CD4-positive, alpha-beta T cell (primary cell): Measurements from ENCODE around the gene SLC35F1. TPM values are rescaled to one million over a fixed set of nuclear protein-coding genes. Genes with fewer than 3 reads are reported as not detected.
"Not testable (repeated sequence)": the region's sequence is repeated elsewhere in the genome, so short reads cannot be mapped to it uniquely, and the experiment has no call there.

Experiments
- ATAC-seq: fragments of 200-7000 bp; cut with Tn5 transposase; one replicate; pipeline ENCODE4 v1.10.0; 2022; ENCODE audit warnings: mild to moderate bottlenecking; ENCODE audit not compliant: poor library complexity
- CTCF ChIA-PET: fragments of 350-600 bp; sonication (Branson Sonifier 250); formaldehyde crosslinking; loops from one replicate; lab custom pipeline; 2021; ENCODE audit warnings: antibody characterized with exemption, inconsistent platforms; lab: Charles Lee
- POLR2A ChIA-PET: fragments of 350-600 bp; sonication (Branson Sonifier 250); formaldehyde crosslinking; loops from one replicate; lab custom pipeline; 2021; ENCODE audit warnings: antibody characterized with exemption, inconsistent platforms; lab: Charles Lee
- DNase-seq, 14 experiments: peaks; one replicate each; pipeline ENCODE4 v3.0.0-alpha.2; 2013 to 2020; ENCODE audit warnings: mixed read lengths in 2 of 14
- H3K27ac ChIP-seq, 2 donors: one replicate each; pipeline versions ENCODE4 v1.5.1 to v1.7.0; 2013; ENCODE audit warnings: low read length in 2 of 2, low read depth in 1 of 2, mild to moderate bottlenecking in 1 of 2
- H3K27me3 ChIP-seq, 2 experiments: 1 replicate in 1 of 2; 2 replicates in 1 of 2; pipeline versions ENCODE4 v1.6.1 to v1.7.0; 2013; ENCODE audit warnings: low read length in 2 of 2, control low read depth in 1 of 2, mild to moderate bottlenecking in 1 of 2, moderate library complexity in 1 of 2; ENCODE audit not compliant: insufficient read depth in 2 of 2, control insufficient read depth in 1 of 2
- H3K36me3 ChIP-seq: one replicate; pipeline ENCODE4 v1.6.1; 2013; ENCODE audit warnings: low read length, control low read depth; ENCODE audit not compliant: insufficient read depth
- H3K4me1 ChIP-seq: one replicate; pipeline ENCODE4 v1.6.1; 2013; ENCODE audit warnings: low read length, control low read depth; ENCODE audit not compliant: insufficient read depth
- H3K4me3 ChIP-seq: one replicate; pipeline ENCODE4 v1.5.1; 2013; ENCODE audit warnings: mild to moderate bottlenecking, low read length, moderate library complexity
- H3K9me3 ChIP-seq, 2 experiments: 1 replicate in 1 of 2; 2 replicates in 1 of 2; pipeline versions ENCODE4 v1.6.1 to v1.7.0; 2013; ENCODE audit warnings: low read length in 2 of 2, mild to moderate bottlenecking in 2 of 2, control low read depth in 1 of 2, moderate library complexity in 1 of 2; ENCODE audit not compliant: control insufficient read depth in 1 of 2, insufficient read depth in 1 of 2
- H3K27ac Mint-ChIP-seq: one replicate; pipeline ENCODE4 v1.8.0; 2020; ENCODE audit warnings: mixed read lengths
- H3K27me3 Mint-ChIP-seq: one replicate; pipeline ENCODE4 v1.8.0; 2021; ENCODE audit warnings: mixed read lengths
- H3K36me3 Mint-ChIP-seq: one replicate; pipeline ENCODE4 v1.8.0; 2021; ENCODE audit warnings: low read depth, mixed read lengths
- H3K4me1 Mint-ChIP-seq: one replicate; pipeline ENCODE4 v1.8.0; 2021; ENCODE audit warnings: low read depth, mixed read lengths
- H3K4me3 Mint-ChIP-seq: one replicate; pipeline ENCODE4 v1.8.0; 2020; ENCODE audit warnings: mild to moderate bottlenecking, mixed read lengths
- H3K9me3 Mint-ChIP-seq: one replicate; pipeline ENCODE4 v1.8.0; 2020; ENCODE audit warnings: mixed read lengths
- intact Hi-C, 2 experiments: fragments of 100-400 bp; cut with DNase I in 1 of 2; cut with micrococcal nuclease in 1 of 2; formaldehyde crosslinking; loops; one replicate each; pipeline versions ENCODE4 v1.15.1 to v1.9.0; 2023 to 2025; cut with DNase I, micrococcal nuclease
- polyA plus RNA-seq, 2 donors: library from polyadenylated mRNA; unstranded; fragments of 120-200 nt; gene quantifications; one replicate each; pipeline ENCODE4 v1.2.1, GENCODE V29; 2013
- total RNA-seq, 174 experiments: library from RNA in 2 of 174; stranded (reverse) in 2 of 174; gene quantifications; one replicate each; pipeline ENCODE4 v1.2.3 and lab custom pipeline; 2021 to 2026
- TF ChIP-seq, protein P1 (sequence below): fragments of 200-600 bp; IDR thresholded peaks from one replicate; pipeline ENCODE4 v1.8.0; 2022; ENCODE audit warnings: antibody characterized with exemption, mild to moderate bottlenecking

SLC35F1 gene
- not detected for total RNA-seq
- 0.03 TPM for polyA plus RNA-seq (2013, experiment 1 of 2)
- 0.08 TPM for polyA plus RNA-seq (2013, experiment 2 of 2)
- total RNA-seq (lab: John Stamatoyannopoulos, UW): 0 to 2.1 (median 0) reads per million in 172 experiments

DNA sequence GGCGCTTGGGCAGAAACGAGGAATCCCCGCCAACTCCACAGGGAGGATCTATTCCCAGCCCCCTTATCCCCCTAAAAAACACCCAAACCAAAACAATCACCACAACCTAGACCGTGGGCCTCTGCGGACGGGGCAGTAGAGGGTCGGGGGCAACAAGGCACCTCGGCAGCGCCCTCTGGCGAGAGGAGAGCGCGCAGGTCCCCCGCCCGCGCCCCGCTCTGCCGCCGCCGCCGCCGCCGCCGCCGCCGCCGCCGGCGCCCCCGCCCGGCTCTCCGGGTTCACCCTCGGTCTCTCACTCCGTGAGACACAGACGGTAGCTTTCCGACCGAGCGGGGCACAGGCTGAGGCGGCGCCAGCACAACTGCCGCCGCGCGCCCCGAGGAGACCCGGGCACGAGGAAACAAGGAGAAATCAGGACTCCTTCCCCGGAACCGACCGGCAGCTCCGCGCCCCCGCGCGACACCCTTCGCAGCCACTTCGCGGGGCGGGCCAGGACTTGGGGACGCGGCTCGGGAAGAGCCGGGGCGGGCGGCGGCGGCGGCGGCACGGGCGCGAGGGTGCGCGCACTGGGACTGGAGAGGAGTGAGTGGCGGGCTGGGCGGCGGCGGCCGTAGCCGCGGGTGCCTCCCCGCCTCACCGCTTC, at the start of gene SLC35F1:
Gene SLC35F1, plus strand, starts transcription at position 307 of the 643 bp plus-strand sequence.
- DNase-seq: peak in 3 of 14 experiments; percentile 5 to 23 (median 16)
- H3K4me3 ChIP-seq: peak within 1 kb of the TSS; percentile 14

DNA sequence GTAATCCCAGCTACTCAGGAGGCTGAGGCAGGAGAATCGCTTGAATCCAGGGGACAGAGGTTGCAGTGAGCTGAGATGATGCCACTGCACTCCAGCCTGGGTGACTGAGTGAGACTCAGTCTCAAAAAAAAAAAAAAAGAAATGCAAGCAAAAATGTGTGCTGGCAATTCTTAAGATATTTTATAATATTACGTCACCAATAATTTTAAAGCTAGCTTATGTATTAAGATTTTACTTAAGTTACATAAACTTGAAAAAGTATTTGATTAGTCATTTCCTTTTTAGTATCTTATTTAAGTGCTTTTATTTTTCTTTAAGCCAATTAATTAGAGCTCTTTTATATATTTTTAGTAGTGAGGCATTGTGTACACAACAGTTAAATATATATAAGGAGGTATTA, 48.5 kb upstream of the SLC35F1 start:
- H3K4me3 ChIP-seq, H3K36me3 Mint-ChIP-seq, intact Hi-C loops, CTCF ChIA-PET, ATAC-seq, H3K27ac Mint-ChIP-seq, H3K9me3 ChIP-seq, H3K27ac ChIP-seq, H3K4me1 ChIP-seq, H3K36me3 ChIP-seq, H3K9me3 Mint-ChIP-seq, H3K27me3 ChIP-seq, DNase-seq, H3K27me3 Mint-ChIP-seq, H3K4me3 Mint-ChIP-seq, POLR2A ChIA-PET, H3K4me1 Mint-ChIP-seq: not testable (repeated sequence)

More for the DNA sequence above, at the start of gene SLC35F1:
- Histone ChIP-seq H3K4me1 (peaks cover 12% of the 10 kb centered on the region), H3K27me3 (peaks cover 36 to 68% of the 10 kb centered on the region in 2 experiments), H3K9me3 (peaks cover 0 to 8% of the 10 kb centered on the region in 2 experiments), H3K27ac (no peak within 1 kb of the TSS), H3K36me3 (no peaks in the 10 kb centered on the region)
- Mint-ChIP-seq H3K27me3 (peaks cover 72% of the 10 kb centered on the region), H3K36me3 (no peaks in the 10 kb centered on the region), H3K27ac (no peak within 1 kb of the TSS), H3K9me3 (no peaks in the 10 kb centered on the region), H3K4me3 (peak within 1 kb of the TSS; percentile 71), H3K4me1 (peaks cover 4% of the 10 kb centered on the region)
- TF ChIP-seq, protein P1, sequence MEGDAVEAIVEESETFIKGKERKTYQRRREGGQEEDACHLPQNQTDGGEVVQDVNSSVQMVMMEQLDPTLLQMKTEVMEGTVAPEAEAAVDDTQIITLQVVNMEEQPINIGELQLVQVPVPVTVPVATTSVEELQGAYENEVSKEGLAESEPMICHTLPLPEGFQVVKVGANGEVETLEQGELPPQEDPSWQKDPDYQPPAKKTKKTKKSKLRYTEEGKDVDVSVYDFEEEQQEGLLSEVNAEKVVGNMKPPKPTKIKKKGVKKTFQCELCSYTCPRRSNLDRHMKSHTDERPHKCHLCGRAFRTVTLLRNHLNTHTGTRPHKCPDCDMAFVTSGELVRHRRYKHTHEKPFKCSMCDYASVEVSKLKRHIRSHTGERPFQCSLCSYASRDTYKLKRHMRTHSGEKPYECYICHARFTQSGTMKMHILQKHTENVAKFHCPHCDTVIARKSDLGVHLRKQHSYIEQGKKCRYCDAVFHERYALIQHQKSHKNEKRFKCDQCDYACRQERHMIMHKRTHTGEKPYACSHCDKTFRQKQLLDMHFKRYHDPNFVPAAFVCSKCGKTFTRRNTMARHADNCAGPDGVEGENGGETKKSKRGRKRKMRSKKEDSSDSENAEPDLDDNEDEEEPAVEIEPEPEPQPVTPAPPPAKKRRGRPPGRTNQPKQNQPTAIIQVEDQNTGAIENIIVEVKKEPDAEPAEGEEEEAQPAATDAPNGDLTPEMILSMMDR: no peak
- intact Hi-C loops: no loop called here
- POLR2A ChIA-PET: no interaction called here
- CTCF ChIA-PET: no interaction called here
- ATAC-seq: peak; percentile 48

DNA sequence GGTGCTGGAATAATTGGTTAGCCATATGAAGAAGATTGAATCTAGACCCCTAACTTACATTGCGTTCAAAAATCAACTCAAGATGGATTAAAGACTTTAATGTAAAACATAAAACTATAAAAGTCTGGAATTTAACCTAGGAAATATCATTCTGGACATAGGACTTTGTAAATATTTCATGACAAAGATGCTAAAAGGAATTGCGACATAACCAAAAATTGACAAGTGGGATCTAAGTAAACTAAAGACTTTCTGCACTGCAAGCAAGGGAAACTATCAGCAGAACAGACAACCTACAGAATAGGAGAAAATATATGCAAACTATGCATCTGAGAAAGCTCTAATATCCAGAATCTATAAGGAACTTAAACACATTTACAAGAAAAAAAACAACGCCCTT, 45.5 kb upstream of the SLC35F1 start:
- ATAC-seq (no peak), DNase-seq (no peak)
- TF ChIP-seq, protein P1: no peak
- POLR2A ChIA-PET: no interaction called here
- Histone ChIP-seq H3K4me3 (no peak overlapping the region), H3K4me1 (no peaks in the 10 kb centered on the region), H3K27ac (no peak overlapping the region), H3K27me3 (no peaks in the 10 kb centered on the region), H3K9me3 (peaks cover 0 to 6% of the 10 kb centered on the region in 2 experiments), H3K36me3 (no peaks in the 10 kb centered on the region)
- Mint-ChIP-seq H3K4me3 (no peak overlapping the region), H3K27me3 (peaks cover under 1% of the 10 kb centered on the region), H3K9me3 (no peaks in the 10 kb centered on the region), H3K36me3 (no peaks in the 10 kb centered on the region), H3K4me1 (no peaks in the 10 kb centered on the region), H3K27ac (no peak overlapping the region)
- CTCF ChIA-PET: no interaction called here
- intact Hi-C loops: no loop called here

DNA sequence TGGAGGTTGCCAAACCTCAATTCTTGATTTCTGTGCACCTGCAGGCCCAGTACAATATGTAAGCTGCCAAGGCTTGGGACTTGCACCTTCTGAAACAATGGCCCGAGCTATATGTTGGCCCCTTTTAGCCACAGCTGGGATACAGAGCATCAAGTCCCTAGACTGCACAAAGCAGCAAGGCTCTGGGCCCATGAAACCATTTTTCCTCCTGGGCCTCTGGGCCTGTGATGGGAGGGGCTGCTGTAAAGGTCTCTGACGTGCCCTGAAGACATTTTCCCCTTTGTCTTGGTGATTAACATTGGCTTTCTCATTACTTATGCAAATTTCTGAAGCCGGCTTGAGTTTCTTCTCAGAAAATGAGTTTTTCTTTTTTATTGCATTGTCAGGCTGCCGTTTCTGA, 40.5 kb upstream of the SLC35F1 start:
- Mint-ChIP-seq H3K27ac (no peak overlapping the region), H3K36me3 (no peaks in the 10 kb centered on the region), H3K4me1 (no peaks in the 10 kb centered on the region), H3K4me3 (no peak overlapping the region), H3K9me3 (no peaks in the 10 kb centered on the region), H3K27me3 (no peaks in the 10 kb centered on the region)
- POLR2A ChIA-PET: no interaction called here
- DNase-seq (no peak), ATAC-seq (no peak)
- Histone ChIP-seq H3K27me3 (no peaks in the 10 kb centered on the region), H3K4me1 (no peaks in the 10 kb centered on the region), H3K4me3 (no peak overlapping the region), H3K27ac (no peak overlapping the region), H3K36me3 (no peaks in the 10 kb centered on the region), H3K9me3 (peaks cover 0 to 4% of the 10 kb centered on the region in 2 experiments)
- intact Hi-C loops: no loop called here
- CTCF ChIA-PET: no interaction called here
- TF ChIP-seq, protein P1: no peak
